ENCODE results near the gene SIL1. TPM values are rescaled to one million over a fixed set of nuclear protein-coding genes. Genes with fewer than 3 reads are reported as not detected.

SIL1 gene
- total and polyA plus RNA-seq, 2 of the 8 experiments (the other 6 are each of a cell fraction or from before 2014, with no cell fraction given), result 8.3 to 12.8 TPM

DNA sequence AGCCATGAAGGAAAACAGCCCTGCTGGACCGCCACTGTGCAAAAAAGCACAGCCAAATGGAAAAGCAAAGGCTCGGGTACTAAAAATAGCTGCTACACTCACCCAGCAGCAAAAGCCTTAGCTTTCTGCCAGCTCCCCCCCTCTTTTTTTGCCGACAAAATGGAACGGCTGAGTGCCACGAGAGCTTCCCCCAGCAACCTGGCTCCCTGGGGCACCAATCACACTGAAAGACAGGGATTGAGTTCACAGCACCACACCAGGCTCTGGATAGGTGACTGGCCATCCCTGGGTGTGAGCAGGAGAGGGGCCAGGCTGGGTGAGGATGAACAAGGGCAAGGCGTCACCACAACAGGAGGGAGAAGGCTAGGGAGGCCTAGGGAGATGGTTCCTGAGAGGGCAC is 66.7 kb downstream of the SIL1 start:
- Histone ChIP-seq H3K27me3 (replicated peaks in 1 of 4; ENCODE audit: control insufficient read depth in 3 of 4, extremely low read depth in 1 of 4, insufficient read depth in 3 of 4, low read length in 3 of 4) (no peaks in the 10 kb centered on the region), H3K14ac (ENCODE audit: insufficient read length) (no peak overlapping the region), H2BK12ac (ENCODE audit: low read depth, low read length) (peak overlapping the region; percentile 40; the same call in 1 of the 2 replicates), H3K9me3 (ENCODE audit: insufficient read depth in 2 of 2, low read depth in 1 of 2, low read length in 1 of 2) (no peaks in the 10 kb centered on the region), H3K79me2 (ENCODE audit: control insufficient read depth in 1 of 2, insufficient read depth in 2 of 2, low read length in 2 of 2) (no peaks in the 10 kb centered on the region), H2BK20ac (ENCODE audit: low read length) (no peak overlapping the region), H4K20me1 (replicated peaks in 1 of 2; ENCODE audit: control insufficient read depth in 1 of 2, insufficient read depth in 2 of 2, low read length in 2 of 2) (no peaks in the 10 kb centered on the region), H4K5ac (ENCODE audit: insufficient read length, low read depth, low read length) (no peak overlapping the region), H4K8ac (ENCODE audit: extremely low read depth, insufficient read depth, low read length) (no peak overlapping the region; the same call in 1 of the 2 replicates), H3K4me2 (ENCODE audit: insufficient read depth in 1 of 2, low read depth in 2 of 2, low read length in 2 of 2) (peak overlapping the region; percentile 21 to 31; a peak in 1 of 4 replicates), H3K9ac (replicated peaks in 1 of 4; ENCODE audit: extremely low read depth in 1 of 4, low read depth in 3 of 4, low read length in 3 of 4) (no peak overlapping the region), H3K36me3 (ENCODE audit: control insufficient read depth in 2 of 4, insufficient read depth in 4 of 4, low read length in 3 of 4) (no peaks in the 10 kb centered on the region), H4K91ac (replicated peaks; ENCODE audit: insufficient read length, low read length) (no peak overlapping the region), H3K18ac (ENCODE audit: extremely low read depth, low read length) (peak overlapping the region; percentile 38), H2AFZ (ENCODE audit: low read length) (peak overlapping the region; percentile 48), H3K4me1 (replicated peaks in 1 of 4; ENCODE audit: control insufficient read depth in 3 of 4, insufficient read depth in 4 of 4, low read length in 3 of 4) (peaks cover 2 to 12% (median 8%) of the 10 kb centered on the region in 4 experiments), H3K23me2 (ENCODE audit: low read depth, low read length) (no peaks in the 10 kb centered on the region), H2BK15ac (ENCODE audit: low read length) (no peak overlapping the region), H3K4ac (replicated peaks; ENCODE audit: insufficient read length, low read depth, low read length) (no peak overlapping the region), H3K79me1 (ENCODE audit: low read depth, low read length) (no peaks in the 10 kb centered on the region), H3K4me3 (ENCODE audit: extremely low read depth in 1 of 4, insufficient read depth in 2 of 4, low read depth in 3 of 4, low read length in 4 of 4) (no peak overlapping the region), H2AK5ac (ENCODE audit: low read depth, low read length) (no peak overlapping the region), H3K27ac (ENCODE audit: low read depth, low read length) (no peak overlapping the region), H3K56ac (replicated peaks; ENCODE audit: insufficient read length, low read depth, low read length) (no peak overlapping the region), H2BK120ac (replicated peaks; ENCODE audit: low read depth, low read length) (no peak overlapping the region), H2BK5ac (ENCODE audit: low read depth, low read length) (no peak overlapping the region), H3K23ac (ENCODE audit: insufficient read length) (no peak overlapping the region)
- DNase-seq (ENCODE audit: low read depth in 1 of 2, low spot score in 2 of 2), result peak in 1 of 2 experiments; percentile 57
- ChIA-PET POLR2A (ENCODE audit: partially characterized antibody) (interaction anchor here (0.6 to 1.7 kb wide), 2 partner anchors 89 to 162 kb away, joined by 3 to 5 read pairs; partner anchors contain the start of gene MATR3), CTCF (ENCODE audit: partially characterized antibody) (interaction anchor here (0.6 to 1.5 kb wide), 3 partner anchors 9 to 113 kb away, joined by 3 to 6 read pairs (median 4); no protein-coding TSS in a partner anchor)
- 63% methylated on average over 6 of the region's 6 CpGs; no CpG with 5 or more reads in 1 of the 2 experiments for WGBS, 2 experiments (ENCODE audit: extremely low coverage in 1 of 2, insufficient coverage in 1 of 2, insufficient read length in 1 of 2, insufficient replicate concordance in 2 of 2, low coverage in 1 of 2, low lambda C conversion rate in 2 of 2, missing lambda C conversion rate in 1 of 2)
- no peak for FAIRE-seq
- TF ChIP-seq SIRT6 (IDR thresholded peaks at IDR 0.05; ENCODE audit: low read length), result no peak
- TF ChIP-seq TEAD4 (IDR thresholded peaks at IDR 0.05; ENCODE audit: low read depth, low read length), result no peak
- TF ChIP-seq POU5F1 (IDR thresholded peaks at IDR 0.05; ENCODE audit: low read depth, low read length), result no peak
- TF ChIP-seq NRF1 (IDR thresholded peaks at IDR 0.05; ENCODE audit: low read depth, low read length), result no peak
- no peak for TF ChIP-seq POLR2A (IDR thresholded peaks at IDR 0.05; ENCODE audit: control extremely low read depth in 1 of 2, low read depth in 2 of 2, low read length in 2 of 2)
